Activated CD4-positive, alpha-beta T cell treated with anti-CD3 and anti-CD28 coated beads, Interleukin-2, amount 50 U/mL, for 1 hour (primary cell): ENCODE measurements around the gene VAMP7.
"Not testable (repeated sequence)": the region's sequence is repeated elsewhere in the genome, so short reads cannot be mapped to it uniquely, and the experiment has no call there.

Experiments
- DNase-seq: peaks from one replicate; pipeline ENCODE4 v3.0.0-alpha.2; 2020

VAMP7 gene

GRCh38 chrX:155923200-155923599 lies 42.1 kb downstream of the VAMP7 start:
- DNase-seq: no peak

GRCh38 chrX:155930852-155931618 lies 49.9 kb downstream of the VAMP7 start:
- DNase-seq: not testable (repeated sequence)

- DNase-seq: no peak
These were observed 57.0 kb downstream of the VAMP7 start for GRCh38 chrX:155938132-155938531.

- no peak for DNase-seq
These were observed 68.0 kb downstream of the VAMP7 start for GRCh38 chrX:155949098-155949497.

GRCh38 chrX:155951237-155951789 lies 70.2 kb downstream of the VAMP7 start:
- no peak for DNase-seq

- DNase-seq: no peak
These were observed 71.9 kb downstream of the VAMP7 start for GRCh38 chrX:155953055-155953454.

GRCh38 chrX:155954793-155955192 lies 73.6 kb downstream of the VAMP7 start:
- DNase-seq: no peak

- DNase-seq: no peak
These were observed 75.0 kb downstream of the VAMP7 start for GRCh38 chrX:155956099-155956498.

- DNase-seq: no peak
These were observed 75.5 kb downstream of the VAMP7 start for GRCh38 chrX:155956649-155957048.

- DNase-seq: no peak
These were observed 76.7 kb downstream of the VAMP7 start for GRCh38 chrX:155957843-155958242.

- no peak for DNase-seq
These were observed 78.0 kb downstream of the VAMP7 start for GRCh38 chrX:155959018-155959587.

GRCh38 chrX:155962906-155963305 lies 81.8 kb downstream of the VAMP7 start:
- DNase-seq: no peak

GRCh38 chrX:155966876-155967275 lies 85.7 kb downstream of the VAMP7 start:
- DNase-seq: peak; percentile 1

- no peak for DNase-seq
These were observed 86.6 kb downstream of the VAMP7 start for GRCh38 chrX:155967653-155968325.

GRCh38 chrX:155968326-155968661 lies 87.1 kb downstream of the VAMP7 start:
- no peak for DNase-seq

GRCh38 chrX:155968791-155969190 lies 87.6 kb downstream of the VAMP7 start:
- DNase-seq: no peak

- DNase-seq: not testable (repeated sequence)
These were observed 90.5 kb downstream of the VAMP7 start for GRCh38 chrX:155971658-155972057.

GRCh38 chrX:155972241-155972640 lies 91.1 kb downstream of the VAMP7 start:
- DNase-seq: not testable (repeated sequence)

GRCh38 chrX:155983326-155983725 lies 102.2 kb downstream of the VAMP7 start:
- no peak for DNase-seq

GRCh38 chrX:155985208-155985607 lies 104.1 kb downstream of the VAMP7 start:
- no peak for DNase-seq

GRCh38 chrX:155986995-155987394 lies 105.8 kb downstream of the VAMP7 start:
- not testable (repeated sequence) for DNase-seq

GRCh38 chrX:155988859-155989258 lies 107.7 kb downstream of the VAMP7 start:
- DNase-seq: no peak
